ENCODE results near the gene EEFSEC. TPM values are rescaled to one million over a fixed set of nuclear protein-coding genes. Genes with fewer than 3 reads are reported as not detected.

EEFSEC gene
- total RNA-seq, 1 experiment from 2014 or later, result 9.5 TPM

DNA sequence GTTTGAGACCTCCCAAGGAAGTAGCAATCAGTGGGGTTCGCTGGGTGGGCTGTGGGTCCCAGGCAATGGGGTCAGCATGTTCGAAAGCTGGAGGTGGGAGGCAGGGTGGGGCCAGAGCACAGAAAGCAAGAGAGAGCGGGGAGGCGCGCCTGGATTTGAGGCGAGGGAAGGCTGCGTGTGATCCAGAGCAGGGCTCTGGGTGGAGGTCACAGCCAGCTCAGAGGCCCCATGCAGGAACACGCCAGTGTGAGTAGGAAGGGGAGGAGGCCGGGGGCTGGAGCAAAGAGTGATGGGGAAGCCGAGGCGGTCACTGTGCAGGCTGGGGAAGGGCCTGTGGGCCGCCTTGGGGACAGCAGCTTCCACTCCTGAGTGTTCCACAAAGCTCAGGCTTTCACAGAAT, 304.7 kb downstream of the EEFSEC start:
- no peaks in the 10 kb centered on the region for H3K9me3 ChIP-seq (ENCODE audit: control insufficient read depth, low read depth, low read length)
- no peak overlapping the region for H3K18ac ChIP-seq (ENCODE audit: insufficient read length, low read depth, low read length)
- no peak overlapping the region for H2AFZ ChIP-seq (ENCODE audit: low read length)
- H2BK5ac ChIP-seq (ENCODE audit: insufficient read length, low read length), result no peak overlapping the region
- no peak overlapping the region for H2BK120ac ChIP-seq (ENCODE audit: low read depth, low read length, poor library complexity, severe bottlenecking)
- H2BK12ac ChIP-seq (ENCODE audit: insufficient read length, low read depth, low read length), result no peak overlapping the region
- DNase-seq, result no peak
- WGBS (ENCODE audit: extremely low coverage, insufficient read length, low lambda C conversion rate), result no CpG with 5 or more reads among the region's 12 CpGs
- H3K23ac ChIP-seq (ENCODE audit: insufficient read length, low read depth, low read length), result no peak overlapping the region
- no peak overlapping the region for H3K27ac Mint-ChIP-seq
- no peaks in the 10 kb centered on the region for H3K23me2 ChIP-seq (ENCODE audit: insufficient read length, low read depth, low read length, poor library complexity, severe bottlenecking)
- no peaks in the 10 kb centered on the region for H3K79me2 ChIP-seq (ENCODE audit: insufficient read depth, low read length)
- no peak overlapping the region for H4K8ac ChIP-seq (replicated peaks; ENCODE audit: insufficient read length, low read depth, low read length)
- no peaks in the 10 kb centered on the region for H3K27me3 ChIP-seq (ENCODE audit: insufficient read depth, low read length)
- no peak overlapping the region for H3K4ac ChIP-seq (ENCODE audit: low read depth, low read length)
- no peak for TF ChIP-seq CTCF (conservative IDR thresholded peaks at IDR 0.05)
- no peak overlapping the region for H3K9ac ChIP-seq (ENCODE audit: extremely low read depth, insufficient read length, low read length)
- H3K79me1 ChIP-seq (ENCODE audit: insufficient read depth, low read depth, low read length, poor library complexity, severe bottlenecking), result no peaks in the 10 kb centered on the region
- H3K56ac ChIP-seq (ENCODE audit: insufficient read length, low read depth, low read length), result no peak overlapping the region
- H4K5ac ChIP-seq (ENCODE audit: insufficient read length, low read depth, low read length), result no peak overlapping the region
- no peak overlapping the region for H3K27ac ChIP-seq (ENCODE audit: insufficient read length, low read depth, low read length)
- peaks cover 70% of the 10 kb centered on the region for H3K27me3 Mint-ChIP-seq (ENCODE audit: low read depth)
- no peak overlapping the region for H2AK5ac ChIP-seq (ENCODE audit: insufficient read length, low read length)
- H3K4me1 ChIP-seq (ENCODE audit: insufficient read depth, low read length), result no peaks in the 10 kb centered on the region
- H4K91ac ChIP-seq (ENCODE audit: insufficient read length, low read depth, low read length), result no peak overlapping the region
- no peak overlapping the region for H3K4me2 ChIP-seq (ENCODE audit: insufficient read depth, insufficient read length, low read length)
- peaks cover 2 to 6% of the 10 kb centered on the region in 2 experiments; a peak in 2 of 4 replicates for H3K4me1 Mint-ChIP-seq
- peaks cover 0 to 2% of the 10 kb centered on the region in 2 experiments; a peak in 2 of 5 replicates for H3K9me3 Mint-ChIP-seq
- H3K36me3 Mint-ChIP-seq (ENCODE audit: insufficient read depth in 1 of 3, low read depth in 3 of 3), result no peaks in the 10 kb centered on the region
- no peak overlapping the region for H3K14ac ChIP-seq (ENCODE audit: insufficient read depth, low read length)
- H2BK20ac ChIP-seq (ENCODE audit: low read depth, low read length, poor library complexity, severe bottlenecking), result no peak overlapping the region
- H3T11ph ChIP-seq (ENCODE audit: low read length), result no peak overlapping the region
- no peak overlapping the region for H2BK15ac ChIP-seq (ENCODE audit: low read depth, low read length)
- no peaks in the 10 kb centered on the region for H4K20me1 ChIP-seq (ENCODE audit: control insufficient read depth, insufficient read depth, insufficient read length)
- H3K4me3 Mint-ChIP-seq, result no peak overlapping the region

Other genes starting within 250 kb of the EEFSEC start
- not detected in 2 replicates for gene KBTBD12, start 238.2 kb upstream of the EEFSEC start, total RNA-seq (2021)
- 138 and 146 TPM in 2 replicates for gene SEC61A1, start 101.0 kb upstream of the EEFSEC start, total RNA-seq (2021)
- 99.6 and 99.7 TPM in 2 replicates for gene RUVBL1, start 29.7 kb upstream of the EEFSEC start, total RNA-seq (2021)